GM23338 (cell line): ENCODE measurements around the gene PDIA5. TPM values are rescaled to one million over a fixed set of nuclear protein-coding genes. Genes with fewer than 3 reads are reported as not detected.

ENCODE experiments used
- ATAC-seq: fragments of 200-7000 bp; cut with Tn5 transposase; 3 replicates; pipeline ENCODE4 v1.9.1; 2020
- DNase-seq: peaks from one replicate; pipeline ENCODE4 v3.0.0-alpha.2; 2015; ENCODE audit warnings: low spot score
- H2AFZ ChIP-seq: fragments of 200-600 bp; sonication (generic); 2 replicates; pipeline ENCODE4 v1.8.0; 2016; ENCODE audit warnings: antibody characterized with exemption, mild to moderate bottlenecking, moderate library complexity
- H3F3A ChIP-seq: fragments of 200-600 bp; sonication (generic); replicated peaks from 2 replicates; pipeline ENCODE4 v1.8.0; 2017; ENCODE audit warnings: antibody characterized with exemption, mixed run types, low read depth
- H3K27ac ChIP-seq: fragments of 200-600 bp; sonication (generic); 2 replicates; pipeline ENCODE4 v1.6.1; 2016; ENCODE audit warnings: low read depth
- H3K27me3 ChIP-seq: fragments of 200-600 bp; sonication (generic); 2 replicates; pipeline ENCODE4 v1.8.0; 2016; ENCODE audit warnings: mild to moderate bottlenecking, mixed run types, moderate library complexity; ENCODE audit not compliant: insufficient read depth
- H3K36me3 ChIP-seq: fragments of 200-600 bp; sonication (generic); 2 replicates; pipeline ENCODE4 v1.8.0; 2016; ENCODE audit warnings: mild to moderate bottlenecking; ENCODE audit not compliant: insufficient read depth
- H3K4me1 ChIP-seq: fragments of 200-600 bp; sonication (generic); 2 replicates; pipeline ENCODE4 v1.8.0; 2016; ENCODE audit warnings: mild to moderate bottlenecking, moderate library complexity; ENCODE audit not compliant: insufficient read depth
- H3K4me2 ChIP-seq: fragments of 200-600 bp; sonication (generic); 2 replicates; pipeline ENCODE4 v1.7.1; 2017; ENCODE audit warnings: mixed run types
- H3K4me3 ChIP-seq: fragments of 200-600 bp; sonication (generic); 2 replicates; pipeline ENCODE4 v1.6.1; 2016; ENCODE audit warnings: mixed run types
- H3K79me2 ChIP-seq: fragments of 200-600 bp; sonication (generic); replicated peaks from 2 replicates; pipeline ENCODE4 v1.8.0; 2017; ENCODE audit warnings: mild to moderate bottlenecking; ENCODE audit not compliant: insufficient read depth
- H3K9me2 ChIP-seq: fragments of 200-600 bp; sonication (generic); 2 replicates; pipeline ENCODE4 v1.8.0; 2017; ENCODE audit not compliant: insufficient read depth
- H4K20me1 ChIP-seq: fragments of 200-600 bp; sonication (generic); replicated peaks from 2 replicates; pipeline ENCODE4 v1.8.0; 2017; ENCODE audit warnings: mild to moderate bottlenecking; ENCODE audit not compliant: insufficient read depth
- H3K27ac Mint-ChIP-seq: 2 replicates; pipeline ENCODE4 v1.8.0; 2020; ENCODE audit warnings: inconsistent platforms, mild to moderate bottlenecking, moderate library complexity, mixed read lengths
- H3K27me3 Mint-ChIP-seq: 3 replicates; pipeline ENCODE4 v1.8.0; 2022; ENCODE audit warnings: low read depth, mild to moderate bottlenecking, moderate library complexity, mixed read lengths, inconsistent platforms; ENCODE audit not compliant: insufficient read depth, poor library complexity
- H3K36me3 Mint-ChIP-seq: 3 replicates; pipeline ENCODE4 v1.8.0; 2021; ENCODE audit warnings: low read depth, mild to moderate bottlenecking, inconsistent platforms, moderate library complexity, mixed read lengths
- H3K4me1 Mint-ChIP-seq: 3 replicates; pipeline ENCODE4 v1.8.0; 2020; ENCODE audit warnings: mild to moderate bottlenecking, inconsistent platforms, mixed read lengths
- H3K4me3 Mint-ChIP-seq: 3 replicates; pipeline ENCODE4 v1.8.0; 2021; ENCODE audit warnings: moderate library complexity, mild to moderate bottlenecking, inconsistent platforms, mixed read lengths
- H3K9me3 Mint-ChIP-seq: 3 replicates; pipeline ENCODE4 v1.8.0; 2020; ENCODE audit warnings: moderate library complexity, mild to moderate bottlenecking, inconsistent platforms, mixed read lengths
- CREB1 ChIP-seq: fragments of 250-450 bp; sonication (Bioruptor Pico); IDR thresholded peaks from 2 replicates; pipeline ENCODE4 v1.5.0; 2020; ENCODE audit warnings: low read depth, mild to moderate bottlenecking, moderate library complexity
- NANOG ChIP-seq: IDR thresholded peaks from 2 replicates; pipeline ENCODE4 v1.6.1; 2016; ENCODE audit warnings: antibody characterized with exemption, borderline replicate concordance
- ZNF114 ChIP-seq: fragments of 250-450 bp; sonication (Bioruptor Pico); IDR thresholded peaks from 2 replicates; pipeline ENCODE4 v1.5.0; 2020; ENCODE audit warnings: mild to moderate bottlenecking, moderate library complexity
- polyA plus RNA-seq: library from polyadenylated mRNA; unstranded; fragments of >200 nt; fragmentation: Nextera tagmentation; extraction: Ambion mirVana; gene quantifications from 2 replicates; pipeline ENCODE4 v1.2.1, GENCODE V29; 2016
- total RNA-seq: library from RNA; depleted of rRNA; stranded (reverse); fragments of >200 nt; shearing (Covaris generic); gene quantifications from 2 replicates; pipeline ENCODE4 v1.2.3, GENCODE V29; 2014
- TF ChIP-seq, protein P1 (sequence below): IDR thresholded peaks from one replicate; pipeline ENCODE4 v1.6.1; 2018; ENCODE audit warnings: antibody characterized with exemption; ENCODE audit not compliant: unreplicated experiment
- TF ChIP-seq, protein P2 (sequence below), 2 experiments: fragments of 200-600 bp in 1 of 2; sonication (generic) in 1 of 2; conservative IDR thresholded peaks; 2 replicates each; pipeline versions ENCODE4 v1.5.1 to v1.6.1; 2016 to 2017; ENCODE audit warnings: antibody characterized with exemption in 2 of 2, low read depth in 2 of 2, mild to moderate bottlenecking in 2 of 2, moderate library complexity in 1 of 2
- TF ChIP-seq, protein P3 (sequence below): fragments of 250-450 bp; sonication (Bioruptor Pico); IDR thresholded peaks from 2 replicates; pipeline ENCODE4 v1.5.0; 2020; ENCODE audit warnings: mild to moderate bottlenecking, moderate library complexity

Gene PDIA5
- total and polyA plus RNA-seq, 2 experiments from 2014 or later = 22.9 to 28.1 TPM

- TF ChIP-seq, protein P1, sequence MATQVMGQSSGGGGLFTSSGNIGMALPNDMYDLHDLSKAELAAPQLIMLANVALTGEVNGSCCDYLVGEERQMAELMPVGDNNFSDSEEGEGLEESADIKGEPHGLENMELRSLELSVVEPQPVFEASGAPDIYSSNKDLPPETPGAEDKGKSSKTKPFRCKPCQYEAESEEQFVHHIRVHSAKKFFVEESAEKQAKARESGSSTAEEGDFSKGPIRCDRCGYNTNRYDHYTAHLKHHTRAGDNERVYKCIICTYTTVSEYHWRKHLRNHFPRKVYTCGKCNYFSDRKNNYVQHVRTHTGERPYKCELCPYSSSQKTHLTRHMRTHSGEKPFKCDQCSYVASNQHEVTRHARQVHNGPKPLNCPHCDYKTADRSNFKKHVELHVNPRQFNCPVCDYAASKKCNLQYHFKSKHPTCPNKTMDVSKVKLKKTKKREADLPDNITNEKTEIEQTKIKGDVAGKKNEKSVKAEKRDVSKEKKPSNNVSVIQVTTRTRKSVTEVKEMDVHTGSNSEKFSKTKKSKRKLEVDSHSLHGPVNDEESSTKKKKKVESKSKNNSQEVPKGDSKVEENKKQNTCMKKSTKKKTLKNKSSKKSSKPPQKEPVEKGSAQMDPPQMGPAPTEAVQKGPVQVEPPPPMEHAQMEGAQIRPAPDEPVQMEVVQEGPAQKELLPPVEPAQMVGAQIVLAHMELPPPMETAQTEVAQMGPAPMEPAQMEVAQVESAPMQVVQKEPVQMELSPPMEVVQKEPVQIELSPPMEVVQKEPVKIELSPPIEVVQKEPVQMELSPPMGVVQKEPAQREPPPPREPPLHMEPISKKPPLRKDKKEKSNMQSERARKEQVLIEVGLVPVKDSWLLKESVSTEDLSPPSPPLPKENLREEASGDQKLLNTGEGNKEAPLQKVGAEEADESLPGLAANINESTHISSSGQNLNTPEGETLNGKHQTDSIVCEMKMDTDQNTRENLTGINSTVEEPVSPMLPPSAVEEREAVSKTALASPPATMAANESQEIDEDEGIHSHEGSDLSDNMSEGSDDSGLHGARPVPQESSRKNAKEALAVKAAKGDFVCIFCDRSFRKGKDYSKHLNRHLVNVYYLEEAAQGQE = no peak
- no peak for TF ChIP-seq NANOG
- TF ChIP-seq, protein P2, sequence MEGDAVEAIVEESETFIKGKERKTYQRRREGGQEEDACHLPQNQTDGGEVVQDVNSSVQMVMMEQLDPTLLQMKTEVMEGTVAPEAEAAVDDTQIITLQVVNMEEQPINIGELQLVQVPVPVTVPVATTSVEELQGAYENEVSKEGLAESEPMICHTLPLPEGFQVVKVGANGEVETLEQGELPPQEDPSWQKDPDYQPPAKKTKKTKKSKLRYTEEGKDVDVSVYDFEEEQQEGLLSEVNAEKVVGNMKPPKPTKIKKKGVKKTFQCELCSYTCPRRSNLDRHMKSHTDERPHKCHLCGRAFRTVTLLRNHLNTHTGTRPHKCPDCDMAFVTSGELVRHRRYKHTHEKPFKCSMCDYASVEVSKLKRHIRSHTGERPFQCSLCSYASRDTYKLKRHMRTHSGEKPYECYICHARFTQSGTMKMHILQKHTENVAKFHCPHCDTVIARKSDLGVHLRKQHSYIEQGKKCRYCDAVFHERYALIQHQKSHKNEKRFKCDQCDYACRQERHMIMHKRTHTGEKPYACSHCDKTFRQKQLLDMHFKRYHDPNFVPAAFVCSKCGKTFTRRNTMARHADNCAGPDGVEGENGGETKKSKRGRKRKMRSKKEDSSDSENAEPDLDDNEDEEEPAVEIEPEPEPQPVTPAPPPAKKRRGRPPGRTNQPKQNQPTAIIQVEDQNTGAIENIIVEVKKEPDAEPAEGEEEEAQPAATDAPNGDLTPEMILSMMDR (conservative IDR thresholded peaks at IDR 0.05; ENCODE audit: low read depth in 2 of 2) = no peak
These were observed 11.5 kb upstream of the PDIA5 start (continued) for GRCh38 chr3:123055352-123055751.

- Histone ChIP-seq H3K27me3 (no peaks in the 10 kb centered on the region), H3K27ac (no peak overlapping the region), H3K36me3 (no peaks in the 10 kb centered on the region), H4K20me1 (no peaks in the 10 kb centered on the region), H3K9me2 (no peaks in the 10 kb centered on the region), H2AFZ (no peak overlapping the region), H3K4me2 (no peak overlapping the region), H3K79me2 (no peaks in the 10 kb centered on the region), H3F3A (no peaks in the 10 kb centered on the region), H3K4me3 (no peak overlapping the region), H3K4me1 (no peaks in the 10 kb centered on the region; the same call in 1 of the 2 replicates)
- Mint-ChIP-seq H3K4me3 (no peak overlapping the region), H3K9me3 (no peaks in the 10 kb centered on the region), H3K36me3 (no peaks in the 10 kb centered on the region), H3K4me1 (peaks cover 8% of the 10 kb centered on the region), H3K27me3 (peaks cover 4% of the 10 kb centered on the region), H3K27ac (no peak overlapping the region)
- ATAC-seq = no peak
- DNase-seq = no peak
- no peak for TF ChIP-seq CREB1
- TF ChIP-seq, protein P3, sequence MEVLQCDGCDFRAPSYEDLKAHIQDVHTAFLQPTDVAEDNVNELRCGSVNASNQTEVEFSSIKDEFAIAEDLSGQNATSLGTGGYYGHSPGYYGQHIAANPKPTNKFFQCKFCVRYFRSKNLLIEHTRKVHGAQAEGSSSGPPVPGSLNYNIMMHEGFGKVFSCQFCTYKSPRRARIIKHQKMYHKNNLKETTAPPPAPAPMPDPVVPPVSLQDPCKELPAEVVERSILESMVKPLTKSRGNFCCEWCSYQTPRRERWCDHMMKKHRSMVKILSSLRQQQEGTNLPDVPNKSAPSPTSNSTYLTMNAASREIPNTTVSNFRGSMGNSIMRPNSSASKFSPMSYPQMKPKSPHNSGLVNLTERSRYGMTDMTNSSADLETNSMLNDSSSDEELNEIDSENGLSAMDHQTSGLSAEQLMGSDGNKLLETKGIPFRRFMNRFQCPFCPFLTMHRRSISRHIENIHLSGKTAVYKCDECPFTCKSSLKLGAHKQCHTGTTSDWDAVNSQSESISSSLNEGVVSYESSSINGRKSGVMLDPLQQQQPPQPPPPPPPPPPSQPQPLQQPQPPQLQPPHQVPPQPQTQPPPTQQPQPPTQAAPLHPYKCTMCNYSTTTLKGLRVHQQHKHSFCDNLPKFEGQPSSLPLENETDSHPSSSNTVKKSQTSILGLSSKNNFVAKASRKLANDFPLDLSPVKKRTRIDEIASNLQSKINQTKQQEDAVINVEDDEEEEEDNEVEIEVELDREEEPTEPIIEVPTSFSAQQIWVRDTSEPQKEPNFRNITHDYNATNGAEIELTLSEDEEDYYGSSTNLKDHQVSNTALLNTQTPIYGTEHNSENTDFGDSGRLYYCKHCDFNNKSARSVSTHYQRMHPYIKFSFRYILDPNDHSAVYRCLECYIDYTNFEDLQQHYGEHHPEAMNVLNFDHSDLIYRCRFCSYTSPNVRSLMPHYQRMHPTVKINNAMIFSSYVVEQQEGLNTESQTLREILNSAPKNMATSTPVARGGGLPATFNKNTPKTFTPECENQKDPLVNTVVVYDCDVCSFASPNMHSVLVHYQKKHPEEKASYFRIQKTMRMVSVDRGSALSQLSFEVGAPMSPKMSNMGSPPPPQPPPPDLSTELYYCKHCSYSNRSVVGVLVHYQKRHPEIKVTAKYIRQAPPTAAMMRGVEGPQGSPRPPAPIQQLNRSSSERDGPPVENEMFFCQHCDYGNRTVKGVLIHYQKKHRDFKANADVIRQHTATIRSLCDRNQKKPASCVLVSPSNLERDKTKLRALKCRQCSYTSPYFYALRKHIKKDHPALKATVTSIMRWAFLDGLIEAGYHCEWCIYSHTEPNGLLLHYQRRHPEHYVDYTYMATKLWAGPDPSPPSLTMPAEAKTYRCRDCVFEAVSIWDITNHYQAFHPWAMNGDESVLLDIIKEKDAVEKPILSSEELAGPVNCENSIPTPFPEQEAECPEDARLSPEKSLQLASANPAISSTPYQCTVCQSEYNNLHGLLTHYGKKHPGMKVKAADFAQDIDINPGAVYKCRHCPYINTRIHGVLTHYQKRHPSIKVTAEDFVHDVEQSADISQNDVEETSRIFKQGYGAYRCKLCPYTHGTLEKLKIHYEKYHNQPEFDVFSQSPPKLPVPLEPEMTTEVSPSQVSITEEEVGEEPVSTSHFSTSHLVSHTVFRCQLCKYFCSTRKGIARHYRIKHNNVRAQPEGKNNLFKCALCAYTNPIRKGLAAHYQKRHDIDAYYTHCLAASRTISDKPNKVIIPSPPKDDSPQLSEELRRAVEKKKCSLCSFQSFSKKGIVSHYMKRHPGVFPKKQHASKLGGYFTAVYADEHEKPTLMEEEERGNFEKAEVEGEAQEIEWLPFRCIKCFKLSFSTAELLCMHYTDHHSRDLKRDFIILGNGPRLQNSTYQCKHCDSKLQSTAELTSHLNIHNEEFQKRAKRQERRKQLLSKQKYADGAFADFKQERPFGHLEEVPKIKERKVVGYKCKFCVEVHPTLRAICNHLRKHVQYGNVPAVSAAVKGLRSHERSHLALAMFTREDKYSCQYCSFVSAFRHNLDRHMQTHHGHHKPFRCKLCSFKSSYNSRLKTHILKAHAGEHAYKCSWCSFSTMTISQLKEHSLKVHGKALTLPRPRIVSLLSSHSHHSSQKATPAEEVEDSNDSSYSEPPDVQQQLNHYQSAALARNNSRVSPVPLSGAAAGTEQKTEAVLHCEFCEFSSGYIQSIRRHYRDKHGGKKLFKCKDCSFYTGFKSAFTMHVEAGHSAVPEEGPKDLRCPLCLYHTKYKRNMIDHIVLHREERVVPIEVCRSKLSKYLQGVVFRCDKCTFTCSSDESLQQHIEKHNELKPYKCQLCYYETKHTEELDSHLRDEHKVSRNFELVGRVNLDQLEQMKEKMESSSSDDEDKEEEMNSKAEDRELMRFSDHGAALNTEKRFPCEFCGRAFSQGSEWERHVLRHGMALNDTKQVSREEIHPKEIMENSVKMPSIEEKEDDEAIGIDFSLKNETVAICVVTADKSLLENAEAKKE = no peak
- TF ChIP-seq ZNF114 (CRISPR knock-in tag) = no peak
These were observed 8.3 kb upstream of the PDIA5 start for GRCh38 chr3:123058505-123058904.
